ENCODE data around the gene COL10A1.

The COL10A1 gene

DNA sequence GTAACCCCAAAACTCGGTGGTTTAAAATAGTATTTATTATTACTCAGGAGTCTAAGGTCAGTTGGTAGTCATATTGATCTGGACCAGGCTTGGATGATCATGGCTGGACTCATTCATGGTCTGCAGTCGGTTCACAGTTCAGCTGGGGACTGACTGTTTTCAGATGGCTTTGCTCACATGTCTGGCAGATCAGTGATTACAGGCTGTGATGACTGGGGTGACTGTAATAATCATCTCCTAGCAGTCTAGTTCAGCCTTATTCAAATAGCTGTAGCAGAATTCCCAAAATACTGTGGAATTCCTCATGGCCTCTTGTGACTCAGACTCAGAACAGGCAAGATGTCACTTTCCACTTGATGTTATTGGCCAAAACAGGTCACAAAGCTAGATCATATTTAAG is 41.6 kb downstream of the COL10A1 start:
- no peak for DNase-seq (ENCODE audit: low read depth, low spot score)

DNA sequence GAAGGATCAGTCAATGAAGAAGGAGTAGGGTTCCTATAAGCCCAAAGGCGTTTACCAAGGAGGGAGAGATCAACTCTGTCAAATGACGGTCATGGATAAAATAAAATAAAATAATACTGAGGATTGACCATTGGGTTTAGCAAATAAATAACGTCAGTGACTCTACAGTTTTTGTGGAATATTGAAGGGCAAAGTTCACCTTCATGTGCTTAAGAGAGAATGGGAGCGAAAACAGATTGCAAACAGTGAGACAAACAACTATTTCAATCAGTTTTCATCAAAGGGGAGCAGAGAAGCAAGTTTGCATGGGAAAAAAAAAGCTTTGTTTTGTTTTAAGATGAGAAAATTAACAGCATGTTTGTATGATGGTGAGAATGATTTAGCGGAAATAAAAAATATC is 42.9 kb downstream of the COL10A1 start:
- no peak for DNase-seq (ENCODE audit: low read depth, low spot score)

DNA sequence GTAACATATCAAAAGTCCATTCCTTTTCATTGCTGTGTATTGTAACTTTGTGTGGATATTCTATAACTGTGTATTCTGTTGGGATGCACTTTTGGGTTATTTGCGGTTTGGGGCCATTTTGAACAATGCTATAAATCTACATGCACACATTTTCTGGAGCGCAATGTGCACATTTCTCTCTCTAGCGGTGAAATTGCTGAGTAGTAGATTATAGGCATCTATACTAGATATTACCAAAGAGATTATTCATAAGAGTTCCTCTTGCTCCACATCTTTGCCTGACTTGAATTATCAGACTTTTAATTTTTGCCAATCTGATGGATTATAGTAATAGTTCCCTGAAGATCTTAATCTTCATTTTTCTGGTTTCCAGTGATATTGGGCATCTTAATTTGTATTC is 47.0 kb downstream of the COL10A1 start:
- DNase-seq (ENCODE audit: low read depth, low spot score) = no peak

DNA sequence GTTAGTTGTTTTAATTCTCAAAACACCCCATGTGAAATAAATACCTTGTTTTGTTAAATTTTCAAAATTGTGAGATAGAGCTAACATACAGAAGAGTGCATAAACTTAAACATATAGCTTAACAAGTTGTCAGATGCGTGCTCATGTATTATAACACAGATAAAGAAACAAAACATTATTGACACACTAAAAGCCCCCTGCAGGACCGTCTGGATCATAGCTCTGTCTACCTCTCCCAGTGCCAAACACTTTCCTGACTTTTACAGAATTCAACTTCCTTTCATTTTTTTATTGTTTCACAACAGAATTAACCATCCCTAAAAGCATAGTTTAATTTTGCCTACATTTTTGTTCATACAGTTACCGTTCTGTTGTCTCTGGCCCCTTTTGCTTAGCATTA is 47.4 kb downstream of the COL10A1 start:
- DNase-seq (ENCODE audit: low read depth, low spot score) = no peak

DNA sequence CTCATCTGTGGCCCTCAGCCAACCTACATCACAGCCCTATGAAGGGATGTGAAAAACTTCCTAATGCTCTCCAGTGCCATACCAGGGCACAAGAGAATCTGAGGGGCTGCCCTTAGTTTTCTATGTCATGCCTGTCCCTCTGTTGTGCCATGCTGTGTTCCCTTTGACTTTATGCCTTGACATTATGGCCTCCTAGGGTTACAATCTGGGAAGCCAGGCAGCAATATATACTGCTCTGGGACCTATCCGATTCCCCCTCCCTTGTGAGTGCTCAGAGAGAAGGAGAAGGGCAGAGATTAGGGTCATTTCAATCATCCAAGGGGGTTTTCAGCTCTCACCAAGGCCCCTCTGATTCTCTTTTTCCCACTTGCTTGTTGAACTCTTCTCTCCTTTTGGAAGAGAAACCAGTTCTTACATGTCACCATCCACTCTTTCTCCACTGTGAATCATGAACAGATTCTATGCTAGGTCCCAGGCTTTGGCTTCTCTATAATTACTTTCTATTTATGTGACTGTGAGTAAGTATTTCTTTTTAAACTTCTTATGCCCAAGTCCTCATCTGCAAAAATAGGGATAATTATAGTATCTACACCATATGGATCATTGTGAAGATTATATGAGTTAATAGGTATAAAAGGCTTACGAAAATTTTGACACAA is 51.1 kb downstream of the COL10A1 start:
- DNase-seq (ENCODE audit: low read depth, low spot score) = no peak

DNA sequence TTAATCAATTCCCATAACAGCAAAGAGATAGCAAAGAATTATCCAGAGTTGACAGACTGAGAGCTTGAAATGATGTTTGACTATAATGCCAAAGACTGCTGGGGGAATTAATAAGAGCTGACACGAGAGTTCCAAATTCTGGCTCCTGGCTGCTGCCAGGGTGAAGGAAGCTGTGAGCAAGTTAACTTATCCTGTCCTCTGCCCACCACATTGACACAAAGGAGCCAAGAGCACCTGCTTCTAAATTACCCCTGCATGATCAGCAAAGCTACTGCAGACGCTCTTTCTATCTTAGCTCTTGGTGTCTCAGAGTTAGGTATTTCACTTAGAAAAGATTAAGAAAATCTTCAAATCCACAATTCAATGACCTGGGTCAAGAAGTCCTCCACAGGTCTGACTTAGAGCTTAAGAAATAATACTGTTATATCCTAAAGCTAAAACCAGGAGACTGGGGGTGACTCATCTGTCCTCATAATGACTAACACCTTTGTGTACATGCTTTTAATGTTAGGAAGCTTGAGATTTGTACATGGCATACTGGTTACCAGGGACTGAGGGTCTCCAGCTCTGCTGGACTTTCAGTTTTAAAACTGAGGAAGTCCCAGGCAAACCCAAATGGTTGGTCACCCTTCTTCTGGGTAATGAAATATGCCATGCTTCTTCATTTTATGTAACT is 52.0 kb downstream of the COL10A1 start:
- no peak for DNase-seq (ENCODE audit: low read depth, low spot score)

DNA sequence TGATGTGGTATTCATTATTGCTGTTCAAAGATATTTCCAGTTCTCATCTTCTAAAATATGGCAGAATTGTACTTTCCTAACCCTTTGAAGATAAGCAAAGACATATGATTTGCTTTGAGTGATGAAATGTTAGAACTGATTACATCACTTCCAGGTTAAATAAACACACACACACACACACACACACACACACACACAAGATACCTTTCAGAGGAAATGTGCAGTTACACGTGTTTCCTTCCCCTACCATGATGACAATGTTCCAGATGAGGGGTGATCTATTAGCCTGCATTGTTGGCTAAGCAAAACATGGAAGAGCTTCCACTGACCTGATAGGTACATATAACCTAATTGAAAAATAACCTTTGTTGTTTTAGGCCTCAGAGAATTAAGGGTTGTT is 53.6 kb downstream of the COL10A1 start:
- no peak for DNase-seq (ENCODE audit: low read depth, low spot score)

DNA sequence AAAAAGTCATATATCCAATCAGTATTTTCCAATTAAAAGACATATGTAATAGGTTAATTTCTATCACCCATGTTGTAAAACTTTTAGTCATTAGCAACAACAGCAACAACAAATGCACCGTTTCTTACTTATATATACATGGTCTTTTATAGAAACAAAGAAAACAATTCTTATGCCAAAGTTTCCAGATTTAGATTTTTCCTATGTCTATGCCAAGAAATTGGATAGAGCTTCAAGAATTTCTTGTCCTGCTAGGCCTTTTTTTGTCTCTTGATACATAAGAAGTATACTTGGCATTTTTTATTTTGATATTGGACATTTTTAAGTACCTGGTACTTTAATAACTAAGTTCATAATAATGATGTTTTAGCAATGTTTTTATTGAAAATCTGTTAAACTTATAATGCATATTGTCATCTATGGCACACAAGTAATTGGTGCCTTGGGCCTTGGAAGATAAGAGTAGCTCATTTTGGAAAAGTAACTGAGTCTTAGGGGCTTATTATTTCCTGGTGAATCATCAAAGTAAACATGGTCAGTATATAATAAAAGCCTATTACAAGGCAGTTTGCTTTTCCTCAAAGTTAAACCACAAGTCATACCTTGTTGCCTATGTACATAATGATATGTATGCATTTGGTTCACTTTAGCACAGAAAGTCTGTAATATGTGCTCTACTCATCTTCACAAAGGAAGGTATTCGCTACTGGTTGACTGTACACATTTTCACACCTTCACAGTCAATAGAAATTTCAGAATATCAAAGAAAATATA is 55.1 kb downstream of the COL10A1 start:
- no peak for DNase-seq (ENCODE audit: low read depth, low spot score)

DNA sequence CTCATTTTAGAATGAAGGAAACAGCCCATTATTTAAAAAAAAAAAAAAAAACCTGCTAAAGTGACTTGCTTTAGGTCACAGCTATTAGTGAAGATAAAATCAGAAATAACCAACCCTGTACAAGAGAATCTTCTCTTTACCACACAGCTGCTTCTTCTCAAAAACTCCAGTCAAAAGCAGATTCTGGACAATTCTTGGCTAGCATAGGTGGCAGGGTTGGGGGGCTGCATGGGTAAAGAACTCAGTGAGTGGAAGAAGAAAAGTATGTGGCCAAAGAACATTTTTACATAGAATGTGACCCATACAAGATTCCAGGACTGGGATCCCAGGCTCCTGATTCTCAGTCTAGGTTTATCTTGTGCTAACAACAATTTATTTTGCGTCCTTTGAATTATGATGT is 55.8 kb downstream of the COL10A1 start:
- DNase-seq (ENCODE audit: low read depth, low spot score) = no peak
